ENCODE data around the gene NRN1L. TPM values are rescaled to one million over a fixed set of nuclear protein-coding genes. Genes with fewer than 3 reads are reported as not detected.
"Not testable (repeated sequence)": the region's sequence is repeated elsewhere in the genome, so short reads cannot be mapped to it uniquely, and the experiment has no call there.

Gene NRN1L
- total RNA-seq (0.17 TPM in 1 of 2 replicates, not detected in the other), polyA plus RNA-seq (0.09 and 0.10 TPM in 2 replicates), polyA minus RNA-seq (ENCODE audit: low replicate concordance) (not detected in 2 replicates)
- 0.36 TPM in 1 of 2 replicates, not detected in the other for polyA plus RNA-seq (2012)

GRCh38 chr16:67884684-67885083 is at the start of gene NRN1L:
Gene NRN1L (plus strand): TSS chr16:67884885. CDS start chr16:67884904, 19 bp downstream.
- Histone ChIP-seq H3K36me3 (ENCODE audit: control insufficient read depth, insufficient read depth, low read length) (peaks cover 35% of the 10 kb centered on the region), H3K9me3 (ENCODE audit: control insufficient read depth, insufficient read depth, low read depth, low read length) (no peaks in the 10 kb centered on the region), H3K79me2 (ENCODE audit: control insufficient read depth, insufficient read depth, low read length) (no peaks in the 10 kb centered on the region), H3K4me1 (ENCODE audit: control insufficient read depth, extremely low read depth, insufficient read depth, low read length) (peaks cover 6% of the 10 kb centered on the region), H4K20me1 (ENCODE audit: control insufficient read depth, extremely low read depth, insufficient read depth, low read length) (peaks cover 4% of the 10 kb centered on the region), H3K27ac (ENCODE audit: insufficient read depth, low read length) (no peak within 1 kb of the TSS), H3K4me3 (replicated peaks in 1 of 4; ENCODE audit: control extremely low read depth in 1 of 4, insufficient read depth in 1 of 4, low read depth in 3 of 4, low read length in 4 of 4) (no peak within 1 kb of the TSS), H3K27me3 (ENCODE audit: control insufficient read depth, insufficient read depth, low read length) (no peaks in the 10 kb centered on the region), H3K4me2 (ENCODE audit: extremely low read depth, insufficient read depth, low read length) (peak within 1 kb of the TSS; percentile 1), H2AFZ (ENCODE audit: low read length) (no peak within 1 kb of the TSS), H3K9ac (ENCODE audit: insufficient read depth, low read length) (no peak within 1 kb of the TSS)
- no peak for TF ChIP-seq EZH2 (IDR thresholded peaks at IDR 0.05; ENCODE audit: low read length, missing control alignments)
- TF ChIP-seq, protein P1, sequence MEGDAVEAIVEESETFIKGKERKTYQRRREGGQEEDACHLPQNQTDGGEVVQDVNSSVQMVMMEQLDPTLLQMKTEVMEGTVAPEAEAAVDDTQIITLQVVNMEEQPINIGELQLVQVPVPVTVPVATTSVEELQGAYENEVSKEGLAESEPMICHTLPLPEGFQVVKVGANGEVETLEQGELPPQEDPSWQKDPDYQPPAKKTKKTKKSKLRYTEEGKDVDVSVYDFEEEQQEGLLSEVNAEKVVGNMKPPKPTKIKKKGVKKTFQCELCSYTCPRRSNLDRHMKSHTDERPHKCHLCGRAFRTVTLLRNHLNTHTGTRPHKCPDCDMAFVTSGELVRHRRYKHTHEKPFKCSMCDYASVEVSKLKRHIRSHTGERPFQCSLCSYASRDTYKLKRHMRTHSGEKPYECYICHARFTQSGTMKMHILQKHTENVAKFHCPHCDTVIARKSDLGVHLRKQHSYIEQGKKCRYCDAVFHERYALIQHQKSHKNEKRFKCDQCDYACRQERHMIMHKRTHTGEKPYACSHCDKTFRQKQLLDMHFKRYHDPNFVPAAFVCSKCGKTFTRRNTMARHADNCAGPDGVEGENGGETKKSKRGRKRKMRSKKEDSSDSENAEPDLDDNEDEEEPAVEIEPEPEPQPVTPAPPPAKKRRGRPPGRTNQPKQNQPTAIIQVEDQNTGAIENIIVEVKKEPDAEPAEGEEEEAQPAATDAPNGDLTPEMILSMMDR (conservative IDR thresholded peaks at IDR 0.05 in 1 of 2, IDR thresholded peaks at IDR 0.05 in 1 of 2; ENCODE audit: low read depth in 1 of 2, low read length in 2 of 2) = no peak
- peak; percentile 84 to 91 for DNase-seq (ENCODE audit: low read depth in 2 of 2)

- DNase-seq (ENCODE audit: low read depth in 2 of 2); H3K36me3 ChIP-seq (ENCODE audit: control insufficient read depth, insufficient read depth, low read length); H3K4me1 ChIP-seq (ENCODE audit: control insufficient read depth, extremely low read depth, insufficient read depth, low read length); H3K4me3 ChIP-seq (replicated peaks in 1 of 4; ENCODE audit: control extremely low read depth in 1 of 4, insufficient read depth in 1 of 4, low read depth in 3 of 4, low read length in 4 of 4); H4K20me1 ChIP-seq (ENCODE audit: control insufficient read depth, extremely low read depth, insufficient read depth, low read length); H3K27me3 ChIP-seq (ENCODE audit: control insufficient read depth, insufficient read depth, low read length); H2AFZ ChIP-seq (ENCODE audit: low read length); H3K27ac ChIP-seq (ENCODE audit: insufficient read depth, low read length); H3K4me2 ChIP-seq (ENCODE audit: extremely low read depth, insufficient read depth, low read length); H3K9ac ChIP-seq (ENCODE audit: insufficient read depth, low read length); H3K9me3 ChIP-seq (ENCODE audit: control insufficient read depth, insufficient read depth, low read depth, low read length): not testable (repeated sequence)
- H3K79me2 ChIP-seq (ENCODE audit: control insufficient read depth, insufficient read depth, low read length) = peaks cover 14% of the 10 kb centered on the region
These were observed 47.5 kb upstream of the NRN1L start for GRCh38 chr16:67837190-67837589.

DNA sequence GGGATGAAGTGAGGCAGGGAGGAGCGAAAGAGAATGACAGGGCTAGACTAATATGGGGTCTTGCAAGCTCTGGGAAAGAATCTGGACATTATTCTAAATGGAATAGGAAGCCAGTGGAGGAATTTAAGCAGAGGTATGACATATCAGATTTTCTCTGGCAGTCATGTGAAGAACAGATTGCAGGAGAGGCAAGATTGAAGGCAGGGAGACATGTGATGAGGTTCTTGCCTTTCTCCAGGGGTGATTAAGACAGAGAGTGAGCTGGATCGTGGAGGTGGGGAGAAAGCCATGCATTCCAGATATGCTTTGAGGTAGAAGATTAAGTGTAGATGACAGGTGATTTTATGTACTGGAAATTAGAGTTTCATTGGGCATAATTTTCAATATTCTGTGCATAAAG is 46.9 kb upstream of the NRN1L start:
- H3K27me3 ChIP-seq (ENCODE audit: control insufficient read depth, insufficient read depth, low read length) = no peaks in the 10 kb centered on the region
- no peak for TF ChIP-seq EZH2 (IDR thresholded peaks at IDR 0.05; ENCODE audit: low read length, missing control alignments)
- TF ChIP-seq, protein P1 (conservative IDR thresholded peaks at IDR 0.05 in 1 of 2, IDR thresholded peaks at IDR 0.05 in 1 of 2; ENCODE audit: low read depth in 1 of 2, low read length in 2 of 2) = no peak
- H2AFZ ChIP-seq (ENCODE audit: low read length) = no peak overlapping the region
- no peaks in the 10 kb centered on the region for H3K9me3 ChIP-seq (ENCODE audit: control insufficient read depth, insufficient read depth, low read depth, low read length)
- H3K9ac ChIP-seq (ENCODE audit: insufficient read depth, low read length) = no peak overlapping the region
- no peaks in the 10 kb centered on the region for H3K36me3 ChIP-seq (ENCODE audit: control insufficient read depth, insufficient read depth, low read length)
- H3K79me2 ChIP-seq (ENCODE audit: control insufficient read depth, insufficient read depth, low read length) = peaks cover 10% of the 10 kb centered on the region
- DNase-seq (ENCODE audit: low read depth in 2 of 2) = no peak
- H3K4me1 ChIP-seq (ENCODE audit: control insufficient read depth, extremely low read depth, insufficient read depth, low read length) = no peaks in the 10 kb centered on the region
- H3K4me2 ChIP-seq (ENCODE audit: extremely low read depth, insufficient read depth, low read length) = no peak overlapping the region
- no peaks in the 10 kb centered on the region for H4K20me1 ChIP-seq (ENCODE audit: control insufficient read depth, extremely low read depth, insufficient read depth, low read length)
- no peak overlapping the region for H3K27ac ChIP-seq (ENCODE audit: insufficient read depth, low read length)
- H3K4me3 ChIP-seq (replicated peaks in 1 of 4; ENCODE audit: control extremely low read depth in 1 of 4, insufficient read depth in 1 of 4, low read depth in 3 of 4, low read length in 4 of 4) = no peak overlapping the region
